Endothelial cell of umbilical vein (primary cell): ENCODE measurements around the gene NTN1. TPM values are rescaled to one million over a fixed set of nuclear protein-coding genes. Genes with fewer than 3 reads are reported as not detected.

Experiments used
- BruUV-seq: library from RNA; stranded (reverse); fragments of 400-500 nt; replicated peaks from 2 replicates; lab custom pipeline; 2021; lab: Mats Ljungman, UMichigan
- CTCF ChIA-PET: fragments of 300-600, 350-600 bp; sonication (Branson Sonifier 250); formaldehyde crosslinking; loops from one replicate; lab custom pipeline; 2021; ENCODE audit warnings: antibody characterized with exemption, inconsistent platforms; lab: Charles Lee
- POLR2A ChIA-PET: fragments of 300-600, 350-600 bp; sonication (Branson Sonifier 250); formaldehyde crosslinking; loops from one replicate; lab custom pipeline; 2021; ENCODE audit warnings: antibody characterized with exemption, inconsistent platforms; lab: Charles Lee
- DNase-seq: peaks from one replicate; pipeline ENCODE4 v3.0.0-alpha.2; 2011; ENCODE audit warnings: low read depth, low spot score
- FAIRE-seq: peaks from 2 replicates; lab custom pipeline; 2011; peaks lifted over from hg19 to GRCh38; lab: Jason Lieb, UNC
- H2AFZ ChIP-seq: 2 replicates; pipeline ENCODE4 v1.6.0; 2012; ENCODE audit warnings: low read depth, low read length, control low read depth, inconsistent platforms
- H3K27ac ChIP-seq: 2 replicates; pipeline ENCODE4 v1.5.1; 2011; ENCODE audit warnings: low read depth, mild to moderate bottlenecking, control low read depth, low read length, moderate library complexity; ENCODE audit not compliant: insufficient read depth
- H3K27me3 ChIP-seq, 2 experiments: 2 replicates each; pipeline versions ENCODE4 v1.6.0 to v1.6.1; 2011; ENCODE audit warnings: low read length in 2 of 2, mixed read lengths in 1 of 2; ENCODE audit not compliant: control insufficient read depth in 2 of 2, insufficient read depth in 2 of 2
- H3K36me3 ChIP-seq, 2 experiments: 2 replicates in 1 of 2; 3 replicates in 1 of 2; pipeline ENCODE4 v1.5.1; 2011; ENCODE audit warnings: low read length in 2 of 2, mild to moderate bottlenecking in 1 of 2, moderate library complexity in 1 of 2; ENCODE audit not compliant: control insufficient read depth in 2 of 2, insufficient read depth in 2 of 2; ENCODE audit errors: extremely low read depth in 1 of 2
- H3K4me1 ChIP-seq: 3 replicates; pipeline ENCODE4 v1.5.1; 2011; ENCODE audit warnings: mild to moderate bottlenecking, low read length; ENCODE audit not compliant: control insufficient read depth, insufficient read depth; ENCODE audit errors: extremely low read depth
- H3K4me2 ChIP-seq: 2 replicates; pipeline ENCODE4 v1.6.1; 2011; ENCODE audit warnings: low read length, control low read depth, mixed read lengths; ENCODE audit not compliant: insufficient read depth
- H3K4me3 ChIP-seq, 3 experiments: fragments of 200-600 bp in 1 of 3; sonication (generic), shearing (Covaris generic) in 1 of 3; replicated peaks in 1 of 3; 2 replicates each; pipeline ENCODE4 v1.5.1; 2011 to 2016; ENCODE audit warnings: control low read depth in 3 of 3, low read length in 3 of 3, mild to moderate bottlenecking in 2 of 3, inconsistent platforms in 1 of 3, low read depth in 1 of 3, moderate library complexity in 1 of 3; ENCODE audit not compliant: insufficient read depth in 1 of 3
- H3K79me2 ChIP-seq: 2 replicates; pipeline ENCODE4 v1.6.0; 2012; ENCODE audit warnings: low read length, inconsistent platforms; ENCODE audit not compliant: control insufficient read depth, insufficient read depth
- H3K9ac ChIP-seq: replicated peaks from 2 replicates; pipeline ENCODE3; 2011; ENCODE audit warnings: low read length, control low read depth; ENCODE audit not compliant: insufficient read depth; ENCODE audit errors: extremely low read depth
- H3K9me1 ChIP-seq: replicated peaks from 3 replicates; pipeline ENCODE4 v1.6.0; 2011; ENCODE audit warnings: mild to moderate bottlenecking, low read length; ENCODE audit not compliant: control insufficient read depth, insufficient read depth; ENCODE audit errors: extremely low read depth
- H3K9me3 ChIP-seq: replicated peaks from 2 replicates; pipeline ENCODE4 v1.5.1; 2012; ENCODE audit warnings: low read length, inconsistent platforms; ENCODE audit not compliant: control insufficient read depth, insufficient read depth
- H4K20me1 ChIP-seq: replicated peaks from 2 replicates; pipeline ENCODE3; 2011; ENCODE audit warnings: mild to moderate bottlenecking, low read length; ENCODE audit not compliant: control insufficient read depth, insufficient read depth; ENCODE audit errors: extremely low read depth
- CTCF ChIP-seq, 2 donors: IDR thresholded peaks; 1 replicate in 1 of 2; 2 replicates in 1 of 2; pipeline ENCODE4 v1.5.1; 2011; ENCODE audit warnings: low read length in 2 of 2, mild to moderate bottlenecking in 2 of 2, moderate library complexity in 2 of 2, control low read depth in 1 of 2, inconsistent platforms in 1 of 2, low read depth in 1 of 2; ENCODE audit not compliant: insufficient read depth in 1 of 2; ENCODE audit errors: extremely low read depth in 1 of 2
- EZH2 ChIP-seq: IDR thresholded peaks from 2 replicates; pipeline ENCODE4 v1.6.1; 2012; ENCODE audit warnings: borderline replicate concordance, low read depth, mild to moderate bottlenecking, moderate library complexity, low read length, inconsistent platforms; ENCODE audit not compliant: severe bottlenecking
- FOS ChIP-seq: IDR thresholded peaks from 2 replicates; pipeline ENCODE4 v1.6.1; 2011; ENCODE audit warnings: mild to moderate bottlenecking, low read length, moderate library complexity, borderline replicate concordance; ENCODE audit not compliant: insufficient read depth
- GATA2 ChIP-seq: IDR thresholded peaks from 2 replicates; pipeline ENCODE4 v1.7.0; 2011; ENCODE audit warnings: low read depth, mild to moderate bottlenecking, moderate library complexity, mixed read lengths, low read length; ENCODE audit not compliant: insufficient read length, insufficient read depth
- JUN ChIP-seq: IDR thresholded peaks from 2 replicates; pipeline ENCODE4 v1.6.1; 2011; ENCODE audit warnings: borderline replicate concordance, low read depth; ENCODE audit not compliant: insufficient read length, insufficient read depth
- MAX ChIP-seq: IDR thresholded peaks from 2 replicates; pipeline ENCODE4 v1.6.1; 2011; ENCODE audit not compliant: insufficient read depth, insufficient read length
- MYC ChIP-seq: IDR thresholded peaks from one replicate; pipeline ENCODE4 v1.6.1; 2011; ENCODE audit warnings: mild to moderate bottlenecking, low read depth, low read length
- POLR2A ChIP-seq: IDR thresholded peaks from 2 replicates; pipeline ENCODE4 v1.6.1; 2012; ENCODE audit warnings: low read depth, mild to moderate bottlenecking, control low read depth, low read length
- POLR2AphosphoS5 ChIP-seq: IDR thresholded peaks from 2 replicates; pipeline ENCODE4 v1.6.1; 2012; ENCODE audit warnings: low read depth, mild to moderate bottlenecking, control low read depth, low read length, moderate library complexity; ENCODE audit not compliant: insufficient read depth
- dilution Hi-C: fragments of 300-500 bp; cut with MboI; formaldehyde crosslinking; loops from one replicate; pipeline ENCODE4 v1.15.0; 2019; ENCODE audit warnings: low sequenced_read_pairs; ENCODE audit not compliant: extremely low pct_ligation_motif_present
- intact Hi-C: fragments of 100-400 bp; cut with micrococcal nuclease; formaldehyde crosslinking; loops from one replicate; pipeline ENCODE4 v1.10.0; 2022
- polyA plus RNA-seq, 4 experiments: library from polyadenylated mRNA; depleted of rRNA in 3 of 4; stranded (reverse) in 3 of 4; unstranded in 1 of 4; fragments of >200 nt; gene quantifications; 2 replicates each; pipeline versions ENCODE4 v1.2.1 to v1.2.3, GENCODE V29; 2011 to 2012; ENCODE audit warnings: missing spikeins in 1 of 4
- total RNA-seq: library from RNA; stranded (reverse); gene quantifications from 2 replicates; pipeline ENCODE4 v1.2.3, GENCODE V29; 2021

Gene NTN1
- total and polyA plus RNA-seq, 2 donors (not counting 3 experiments of a cell fraction or from before 2014, with no cell fraction given), result 0.10 to 0.18 TPM

- Histone ChIP-seq H3K79me2 (no peaks in the 10 kb centered on the region), H4K20me1 (no peaks in the 10 kb centered on the region), H3K4me2 (no peak overlapping the region), H3K27ac (no peak overlapping the region), H3K36me3 (no peaks in the 10 kb centered on the region), H3K9ac (no peak overlapping the region), H3K4me3 (no peak overlapping the region), H2AFZ (no peak overlapping the region), H3K4me1 (peaks cover 8% of the 10 kb centered on the region), H3K9me1 (no peaks in the 10 kb centered on the region), H3K9me3 (no peaks in the 10 kb centered on the region), H3K27me3 (no peaks in the 10 kb centered on the region)
- POLR2A ChIA-PET, result no interaction called here
- no TSS peak for BruUV-seq
- DNase-seq (no peak), FAIRE-seq (no peak)
- dilution Hi-C loops, result no loop called here
- CTCF ChIA-PET, result interaction anchor here (1.2 kb wide), 1 partner anchor 13 kb away, joined by 3 read pairs; no protein-coding TSS in a partner anchor
- intact Hi-C loops, result no loop called here
- no peak for TF ChIP-seq JUN
These were observed 234.5 kb downstream of the NTN1 start for GRCh38 chr17:9255833-9256232.

GRCh38 chr17:9256361-9256750 lies 235.0 kb downstream of the NTN1 start:
- DNase-seq (no peak), FAIRE-seq (no peak)
- TF ChIP-seq EZH2, result no peak
- no peak for TF ChIP-seq POLR2AphosphoS5
- no peak for TF ChIP-seq CTCF (IDR thresholded peaks at IDR 0.05; ENCODE audit: extremely low read depth in 1 of 2, insufficient read depth in 1 of 2, low read depth in 1 of 2, low read length in 2 of 2)
- no peak for TF ChIP-seq POLR2A
- TF ChIP-seq GATA2, result no peak
- no peak for TF ChIP-seq FOS
- no peak for TF ChIP-seq MAX
- TF ChIP-seq JUN, result no peak
- no peak for TF ChIP-seq MYC
- ChIA-PET POLR2A (no interaction called here), CTCF (interaction anchor here (1.2 kb wide), 1 partner anchor 14 kb away, joined by 3 read pairs; no protein-coding TSS in a partner anchor)
- no peaks in the 10 kb centered on the region for H4K20me1 ChIP-seq
- H3K4me3 ChIP-seq, result no peak overlapping the region
- H3K4me1 ChIP-seq, result peaks cover 8% of the 10 kb centered on the region
- H3K4me2 ChIP-seq, result no peak overlapping the region
- H3K9me3 ChIP-seq, result no peaks in the 10 kb centered on the region
- no peak overlapping the region for H2AFZ ChIP-seq
- H3K27me3 ChIP-seq, result no peaks in the 10 kb centered on the region
- H3K36me3 ChIP-seq, result no peaks in the 10 kb centered on the region
- dilution Hi-C loops, result no loop called here
- H3K9ac ChIP-seq, result no peak overlapping the region
- no peak overlapping the region for H3K27ac ChIP-seq
- intact Hi-C loops, result no loop called here
- no peaks in the 10 kb centered on the region for H3K9me1 ChIP-seq
- no TSS peak for BruUV-seq
- no peaks in the 10 kb centered on the region for H3K79me2 ChIP-seq
